HG02571 (cell line): ENCODE measurements around the gene KRT75.
"Not testable (repeated sequence)": the region's sequence is repeated elsewhere in the genome, so short reads cannot be mapped to it uniquely, and the experiment has no call there.

Experiments used
- ATAC-seq: cut with Tn5 transposase; IDR thresholded peaks from one replicate; pipeline ENCODE4 v1.9.1; 2021; ENCODE audit warnings: mild to moderate bottlenecking, moderate library complexity; ENCODE audit not compliant: unreplicated experiment

Gene KRT75

DNA sequence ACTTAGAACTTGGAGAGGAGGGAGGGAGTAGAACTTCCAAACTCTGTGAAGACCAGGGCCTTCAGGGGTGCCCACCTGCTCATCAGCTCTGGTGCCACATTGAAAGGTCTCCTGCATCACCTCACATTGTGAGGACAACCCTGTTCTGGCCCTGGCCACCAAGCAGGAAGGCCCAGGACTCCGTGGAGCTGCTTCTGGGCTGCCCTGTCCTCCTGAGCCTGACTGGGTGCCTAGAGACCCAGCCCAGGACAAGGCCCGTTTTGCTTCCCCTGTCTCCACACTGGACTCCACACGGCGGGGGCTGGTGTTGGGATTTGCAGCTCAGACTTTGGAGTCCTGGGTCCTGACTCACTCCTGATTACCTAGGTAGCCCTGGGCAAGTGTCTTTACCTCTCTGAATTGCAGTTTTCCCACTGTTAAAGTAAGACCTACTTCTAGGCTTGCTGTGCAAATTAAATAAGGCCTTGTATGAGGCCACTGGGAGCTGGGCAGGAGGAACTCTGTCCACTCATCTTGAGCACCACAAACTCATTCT, 15.5 kb downstream of the KRT75 start:
- ATAC-seq = no peak

DNA sequence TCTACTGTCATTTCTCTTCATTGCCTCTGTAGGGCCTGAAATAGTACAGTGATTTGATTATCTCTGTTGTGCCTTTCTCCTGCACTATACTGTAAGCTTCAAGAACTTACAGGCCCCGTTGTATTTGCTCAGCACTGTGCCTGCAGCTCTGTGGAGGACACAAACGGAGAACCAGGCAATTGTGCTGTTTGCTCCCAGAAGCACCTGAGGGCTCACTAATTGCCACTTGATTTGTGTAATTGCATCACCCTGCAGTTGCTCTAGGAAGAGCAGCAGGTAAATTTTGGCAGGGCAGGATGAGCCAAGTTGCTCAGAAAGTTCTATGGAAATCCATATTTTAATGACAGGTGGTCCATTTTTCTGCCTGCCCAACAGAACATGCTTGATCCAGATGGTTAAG, 16.4 kb downstream of the KRT75 start:
- ATAC-seq = no peak

DNA sequence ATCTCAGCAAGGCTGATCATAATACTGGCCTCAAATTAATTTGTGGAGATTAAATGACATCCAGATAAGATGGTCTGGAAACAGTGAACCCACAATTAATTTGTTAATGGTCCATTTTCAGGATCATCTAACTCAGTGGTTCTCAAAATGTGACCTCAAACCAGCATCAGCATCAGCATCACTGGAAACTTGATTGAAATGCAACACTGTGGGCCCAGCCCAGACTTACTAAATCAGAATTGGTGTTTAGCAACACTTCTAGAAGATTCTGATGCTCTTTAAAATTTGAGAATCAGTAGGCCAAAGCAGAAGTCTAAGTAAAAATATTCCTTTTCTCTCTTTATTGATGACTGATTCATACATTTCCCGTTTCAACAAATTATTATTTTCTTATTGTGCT, 17.4 kb downstream of the KRT75 start:
- no peak for ATAC-seq

DNA sequence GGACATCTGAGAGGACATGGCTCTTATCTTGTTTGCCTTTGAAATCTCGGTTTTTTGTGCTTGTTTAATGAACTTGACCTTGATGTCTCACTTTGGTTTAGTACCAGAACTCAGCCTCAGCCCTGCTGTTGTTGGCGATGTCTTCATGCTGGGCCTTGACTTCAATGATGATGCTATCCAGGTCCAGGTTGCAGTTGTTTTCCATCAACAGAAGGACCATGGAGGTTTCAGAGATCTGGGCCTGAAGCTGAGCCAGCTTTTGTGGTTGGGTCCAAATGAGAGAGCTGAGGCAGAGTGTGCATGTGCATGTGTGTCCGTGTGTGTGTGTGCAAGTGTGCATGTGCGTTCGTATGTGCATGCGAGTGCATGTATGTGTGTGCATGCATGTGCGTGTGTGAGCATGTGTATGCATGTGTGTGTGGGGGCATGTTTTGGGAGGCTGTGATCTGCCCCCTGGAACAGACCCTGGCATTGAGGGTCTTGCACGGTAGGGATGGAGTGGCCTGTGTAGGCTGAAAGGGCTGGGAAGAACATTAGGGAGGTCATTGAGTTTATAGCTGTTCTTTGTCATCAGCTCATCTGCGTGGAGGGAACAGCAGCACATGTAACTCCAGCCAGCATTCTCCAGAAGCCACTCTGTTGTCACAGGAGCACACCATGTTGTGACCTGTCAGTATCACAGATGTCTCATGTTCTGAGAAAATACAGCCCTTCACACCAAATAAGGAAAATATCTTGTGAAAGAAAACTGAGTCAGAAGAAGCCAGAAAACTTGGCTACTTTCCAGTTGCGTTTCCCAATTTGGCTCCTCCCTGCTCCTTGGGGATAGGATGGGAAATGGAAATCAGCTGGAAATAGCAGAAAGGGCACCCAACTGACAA, 18.1 kb downstream of the KRT75 start:
- ATAC-seq = no peak

DNA sequence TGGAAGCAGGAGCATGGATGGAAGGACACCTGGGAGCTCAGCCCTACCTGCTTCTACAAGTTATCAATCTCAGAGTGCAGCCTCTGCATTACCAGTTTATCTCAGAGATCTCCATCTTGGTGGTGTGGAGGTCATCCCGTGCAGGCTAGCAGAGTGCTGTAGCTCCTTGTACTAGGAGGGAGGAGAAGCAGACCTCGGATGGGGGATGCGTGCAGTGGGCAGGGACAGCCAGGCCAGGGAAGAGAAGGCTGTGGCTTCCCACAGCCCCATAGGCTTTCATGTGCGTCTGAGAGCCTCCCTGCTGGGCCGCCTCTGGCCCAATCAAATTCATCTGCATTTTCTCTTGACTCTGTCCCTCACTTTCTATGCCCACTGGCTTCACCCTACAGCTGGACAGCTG, 19.2 kb downstream of the KRT75 start:
- ATAC-seq = no peak

DNA sequence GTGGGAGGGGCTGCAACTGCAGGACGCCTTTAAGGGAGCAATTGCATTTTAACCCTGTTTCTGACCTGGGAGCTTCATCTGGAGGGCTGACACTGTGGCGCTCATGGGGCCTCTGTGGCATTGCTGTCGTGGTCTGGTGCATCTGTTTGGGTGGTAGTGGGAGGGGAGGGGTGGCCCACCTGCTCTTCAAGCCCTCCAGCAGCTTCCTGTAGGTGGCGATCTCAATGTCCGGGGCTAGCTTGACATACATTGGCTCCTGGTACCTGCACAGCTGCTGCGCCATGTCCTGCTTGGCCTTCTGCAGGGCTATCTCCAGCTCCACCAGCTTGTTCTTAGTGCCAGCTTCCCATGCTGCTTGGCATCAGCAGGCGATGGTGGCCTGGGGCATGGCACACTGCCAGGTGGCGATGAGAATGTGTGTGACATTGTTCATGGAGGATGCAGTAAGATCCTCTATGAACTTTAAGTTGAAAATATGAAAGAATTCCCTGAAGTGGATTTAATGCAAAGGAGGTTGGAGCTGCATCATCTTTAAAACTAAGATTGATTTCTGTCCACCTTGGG, 20.3 kb downstream of the KRT75 start:
- ATAC-seq = no peak

DNA sequence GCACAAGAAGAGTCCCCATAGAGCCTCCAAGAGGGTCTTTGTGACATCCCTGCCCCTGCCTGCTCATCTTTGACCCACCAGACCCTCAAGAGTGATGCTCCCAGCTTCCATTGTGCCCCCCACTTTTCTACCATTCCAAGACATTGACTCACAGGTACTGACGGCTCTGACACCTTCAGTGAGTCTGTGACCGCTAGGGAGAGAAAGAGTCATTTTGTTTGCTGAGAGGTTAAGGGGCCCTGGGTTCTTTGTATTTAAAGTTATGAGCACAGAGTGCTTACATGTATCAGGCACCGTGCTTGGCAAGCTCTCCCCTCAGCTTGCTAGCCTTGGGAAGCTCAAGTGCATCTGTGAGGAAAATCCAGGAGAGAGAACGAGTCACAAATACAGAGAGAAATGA, 21.0 kb downstream of the KRT75 start:
- no peak for ATAC-seq

DNA sequence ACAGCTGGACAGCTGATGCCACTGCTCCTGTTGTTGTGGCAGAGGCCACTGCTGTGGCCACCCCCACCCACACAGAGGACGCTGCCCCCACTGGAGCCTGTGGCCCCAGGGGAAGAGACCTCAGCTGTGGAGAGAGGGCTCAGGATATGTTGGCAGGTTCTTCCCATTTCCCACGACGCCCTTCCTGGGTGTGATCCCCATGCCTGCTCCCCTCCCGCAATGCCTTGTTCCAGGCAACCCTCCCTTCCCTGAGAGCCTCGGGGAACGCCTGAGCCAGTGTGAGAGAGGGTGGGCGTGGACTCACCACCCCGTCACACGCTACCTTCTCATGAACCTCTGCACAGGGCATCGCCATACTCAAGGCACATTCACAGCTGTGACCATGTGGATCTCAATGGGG, 22.4 kb downstream of the KRT75 start:
- no peak for ATAC-seq

DNA sequence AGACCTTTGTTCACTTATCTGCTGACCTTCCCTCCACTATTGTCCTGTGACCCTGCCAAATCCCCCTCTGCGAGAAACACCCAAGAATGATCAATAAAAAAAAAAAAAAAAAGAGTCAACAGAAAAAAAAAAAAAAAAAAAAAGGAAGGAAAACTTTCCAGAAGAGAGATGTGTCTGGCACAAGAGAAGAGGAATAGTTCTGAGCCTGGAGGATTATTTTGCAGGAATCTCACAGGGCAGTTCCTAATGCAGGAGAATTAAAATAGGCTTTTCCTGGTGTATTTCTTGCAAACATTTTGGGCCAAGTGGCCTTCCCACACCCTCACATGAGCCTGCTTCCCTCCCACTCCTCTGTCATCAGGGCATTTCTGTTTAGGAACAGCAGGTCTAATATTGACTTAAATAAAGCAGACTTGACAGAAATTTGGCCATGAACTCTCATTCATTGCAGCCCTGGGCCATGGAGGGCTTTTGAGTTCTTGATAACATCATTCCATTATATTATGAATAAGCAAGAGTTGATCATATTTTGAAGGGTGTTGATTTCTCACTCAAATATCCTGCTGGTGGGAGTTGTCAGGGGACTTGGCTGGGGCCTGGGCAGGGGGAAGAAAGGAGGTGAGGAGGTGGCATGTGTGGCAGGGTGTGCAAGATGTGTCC, 23.5 kb downstream of the KRT75 start:
- ATAC-seq = not testable (repeated sequence)

DNA sequence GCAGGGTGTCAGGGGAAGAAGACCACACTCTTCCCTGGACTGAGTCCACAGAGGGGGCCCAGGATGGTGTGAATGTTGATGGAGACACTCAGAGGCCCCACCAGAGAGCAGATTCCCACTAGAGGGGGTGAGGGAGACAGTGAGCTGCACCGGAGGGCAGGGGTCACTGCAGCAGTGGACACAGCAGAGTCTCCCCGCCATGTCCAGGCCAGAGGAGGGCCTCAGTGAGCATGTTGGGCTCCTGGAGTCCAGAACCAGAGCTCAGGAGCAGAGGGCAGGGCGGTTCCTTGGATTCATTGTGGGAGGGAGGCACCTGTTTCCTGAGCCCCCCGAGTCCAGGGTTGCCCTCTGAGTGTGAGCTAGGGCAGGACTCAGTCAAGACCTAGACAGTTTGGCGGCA, 26.3 kb downstream of the KRT75 start:
- ATAC-seq = no peak

DNA sequence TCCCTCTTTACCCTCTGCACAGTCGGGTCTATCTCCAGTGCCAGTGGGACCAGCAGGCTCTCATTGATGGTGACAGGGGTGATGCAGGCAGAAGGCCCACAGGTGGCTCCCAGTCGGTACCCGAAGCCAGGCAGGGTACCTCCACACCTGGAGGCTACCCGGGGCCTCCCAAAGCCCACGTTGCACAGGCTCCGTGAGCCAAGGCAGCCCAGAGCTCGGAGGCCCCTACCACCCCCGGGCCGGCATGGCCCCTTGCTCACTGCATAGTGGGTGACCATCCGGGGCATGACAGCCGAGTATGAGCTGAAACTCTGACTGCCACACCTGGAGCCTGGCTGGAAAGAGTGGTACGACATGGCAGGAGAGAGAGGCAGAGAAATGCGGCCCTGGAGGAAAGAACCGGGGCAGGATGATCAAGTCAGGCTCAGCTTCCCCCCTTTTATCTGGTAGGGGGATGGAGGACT, 28.2 kb downstream of the KRT75 start, which contains the start of gene KRT82:
Gene KRT82 (minus strand): TSS at position 414 of the 464 bp plus-strand sequence. CDS start 58 bp downstream, at position 356.
- ATAC-seq = no peak

DNA sequence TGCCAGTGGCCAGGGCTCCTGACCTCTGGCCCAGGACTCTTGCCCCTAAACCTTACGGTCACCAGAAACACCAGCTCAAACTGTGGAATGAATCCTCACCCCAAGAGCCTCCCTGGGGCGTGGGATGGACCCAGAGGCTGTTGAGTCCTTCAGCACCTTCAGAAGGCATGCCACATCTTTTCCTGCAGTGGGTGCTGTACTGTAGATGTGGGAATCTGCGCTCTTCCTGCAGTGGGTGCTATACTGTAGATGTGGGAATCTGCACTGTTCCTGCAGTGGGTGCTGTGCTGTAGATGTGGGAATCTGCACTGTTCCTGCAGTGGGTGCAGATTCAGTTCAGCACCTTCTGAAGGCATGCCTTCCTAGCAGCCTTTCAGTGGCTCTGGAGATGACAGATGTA, 29.2 kb downstream of the KRT75 start:
- no peak for ATAC-seq

DNA sequence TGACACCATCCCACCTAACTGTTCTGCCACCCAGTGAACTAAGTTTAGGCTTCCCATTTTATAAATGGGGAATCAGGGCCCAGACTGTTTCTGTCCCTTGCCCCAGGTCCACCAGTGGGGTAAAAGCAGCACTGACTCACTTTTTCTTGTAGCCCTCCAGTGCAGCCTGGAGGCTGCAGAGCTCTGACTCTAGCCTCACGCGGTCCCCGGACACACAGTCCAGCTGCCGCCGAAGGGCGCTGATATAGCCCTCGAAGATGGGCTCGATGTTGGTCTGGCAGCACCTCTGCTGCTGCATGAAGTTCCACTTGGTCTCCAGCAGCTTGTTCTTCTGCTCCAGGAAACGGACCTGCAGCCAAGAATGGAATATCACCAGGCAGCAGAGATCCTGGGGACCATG, 30.6 kb downstream of the KRT75 start:
- ATAC-seq = no peak

DNA sequence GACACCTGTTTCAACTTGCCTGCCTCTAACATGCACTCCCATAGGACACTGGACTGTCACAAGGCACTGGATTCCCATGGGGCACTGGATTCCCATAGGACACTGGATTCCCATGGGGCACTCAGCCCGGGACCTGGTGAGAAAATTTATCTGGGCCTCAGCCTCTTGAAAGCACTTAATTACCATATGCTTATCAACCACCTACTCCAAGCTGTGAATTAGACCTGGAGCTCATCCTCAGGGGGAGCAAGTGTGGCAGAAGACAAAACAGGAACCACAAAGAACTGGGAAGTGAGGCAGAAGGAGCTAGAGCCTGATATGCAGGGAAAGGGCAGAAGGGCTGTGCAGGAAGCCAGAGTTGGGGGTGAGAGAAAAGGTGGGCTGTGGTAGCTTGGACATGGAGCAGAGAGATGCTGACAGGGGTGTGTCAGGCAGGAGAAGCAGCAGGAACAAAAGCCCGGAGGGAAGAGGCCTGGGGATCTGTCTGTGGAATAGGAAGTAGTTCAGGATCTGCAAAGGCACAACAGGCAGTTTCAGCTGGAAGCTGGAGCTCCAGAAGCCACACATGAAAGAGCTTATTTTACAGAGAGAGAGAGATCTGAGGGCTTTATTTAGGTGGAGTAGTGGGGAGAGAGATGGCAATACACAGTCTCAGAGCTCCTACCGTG, 31.2 kb downstream of the KRT75 start:
- ATAC-seq = no peak

DNA sequence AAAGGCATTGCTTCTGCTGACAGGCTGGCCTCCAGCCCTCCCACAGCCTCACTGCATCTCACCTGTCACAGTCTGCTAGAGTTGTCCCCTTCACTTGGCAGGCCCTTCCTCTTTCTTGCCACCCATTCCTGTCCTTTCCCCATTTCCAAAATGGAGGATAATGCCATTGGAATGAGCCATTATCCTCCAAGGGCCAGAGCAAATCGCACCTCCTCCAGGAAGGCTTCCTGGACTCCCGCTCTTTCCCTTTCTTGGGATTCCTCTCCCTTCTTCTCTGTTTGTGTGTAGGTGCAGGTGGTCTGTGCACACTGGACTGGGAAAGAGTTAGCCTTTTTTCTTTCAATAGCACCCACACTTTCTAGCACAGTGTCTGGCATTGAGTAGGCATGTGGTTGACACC, 31.8 kb downstream of the KRT75 start:
- no peak for ATAC-seq

DNA sequence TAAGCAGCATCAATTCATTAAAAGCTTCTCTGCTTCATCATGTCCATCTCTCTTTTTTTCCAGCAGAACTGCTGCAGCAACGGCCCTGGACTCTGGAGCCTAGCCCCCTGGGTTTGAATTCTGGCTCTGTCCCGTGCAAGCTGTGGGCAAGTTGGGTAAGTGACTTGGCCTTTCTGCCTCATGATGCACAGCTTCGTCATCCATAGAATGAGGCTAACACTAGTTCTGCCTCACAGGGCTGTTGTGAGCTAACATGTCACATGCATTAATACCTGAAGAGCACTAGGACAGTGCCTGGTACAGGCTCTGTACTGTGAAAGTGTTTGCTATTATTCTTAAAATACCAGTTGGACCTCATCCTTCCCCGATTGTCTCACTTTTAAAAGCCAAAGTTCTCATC, 32.2 kb downstream of the KRT75 start:
- no peak for ATAC-seq

DNA sequence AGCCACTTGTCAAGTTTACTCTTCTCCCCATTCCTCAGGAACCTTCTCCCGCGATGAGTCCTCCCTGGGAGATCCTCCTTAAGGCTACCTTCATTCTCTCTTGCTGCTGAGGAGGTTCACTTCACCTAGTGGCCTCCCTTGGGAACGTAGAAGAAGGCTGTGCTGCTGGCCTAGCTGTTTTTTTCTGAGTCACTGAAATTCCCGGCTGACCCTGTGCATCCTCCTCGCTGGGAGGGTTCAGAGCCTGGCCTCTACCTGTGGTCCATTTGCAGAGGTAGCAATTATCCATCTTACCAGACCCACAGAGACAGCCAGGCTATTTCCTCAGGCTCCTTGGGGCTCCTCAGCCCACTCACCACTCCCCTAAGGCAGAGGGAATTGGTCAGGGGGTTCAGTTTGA, 32.6 kb downstream of the KRT75 start:
- ATAC-seq = no peak

DNA sequence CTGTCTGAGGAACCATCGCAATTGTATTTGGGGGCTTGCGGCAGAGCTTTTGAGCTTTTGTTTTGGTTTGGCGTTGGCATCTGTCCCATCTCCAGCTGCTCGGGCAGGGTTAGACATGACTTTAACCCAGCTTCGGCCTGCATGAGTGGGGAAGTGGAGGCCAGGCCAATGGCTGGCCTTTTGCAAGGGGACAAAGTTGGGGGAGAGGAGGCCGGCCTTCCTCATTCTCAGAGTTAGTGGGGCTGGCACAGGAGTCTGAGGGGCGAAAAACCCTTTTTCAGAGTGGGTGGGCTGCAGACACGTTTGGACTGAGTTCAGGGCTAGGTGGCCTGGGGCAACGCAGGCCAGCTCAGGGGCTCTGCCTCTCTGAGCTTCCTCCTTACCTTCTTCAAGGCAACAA, 33.3 kb downstream of the KRT75 start:
- no peak for ATAC-seq

DNA sequence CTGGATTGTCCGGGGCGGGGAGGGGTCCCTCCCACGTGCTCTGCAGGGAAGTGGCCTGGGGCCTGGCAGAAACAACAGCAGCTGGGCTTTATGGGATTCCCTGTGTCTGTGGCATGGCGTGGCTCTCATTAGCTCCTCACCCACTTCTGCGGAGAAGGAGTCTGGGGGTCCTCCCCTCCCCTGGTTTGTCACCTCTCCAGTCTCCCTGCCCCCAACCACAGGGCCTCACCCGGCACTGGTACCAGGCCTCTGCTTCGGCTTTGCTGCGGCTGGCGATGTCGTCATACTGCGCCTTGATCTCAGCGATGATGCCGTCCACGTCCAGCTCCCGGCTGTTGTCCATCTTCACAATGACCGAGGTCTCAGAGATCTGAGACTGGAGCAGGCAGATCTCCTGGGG, 34.4 kb downstream of the KRT75 start:
- no peak for ATAC-seq

DNA sequence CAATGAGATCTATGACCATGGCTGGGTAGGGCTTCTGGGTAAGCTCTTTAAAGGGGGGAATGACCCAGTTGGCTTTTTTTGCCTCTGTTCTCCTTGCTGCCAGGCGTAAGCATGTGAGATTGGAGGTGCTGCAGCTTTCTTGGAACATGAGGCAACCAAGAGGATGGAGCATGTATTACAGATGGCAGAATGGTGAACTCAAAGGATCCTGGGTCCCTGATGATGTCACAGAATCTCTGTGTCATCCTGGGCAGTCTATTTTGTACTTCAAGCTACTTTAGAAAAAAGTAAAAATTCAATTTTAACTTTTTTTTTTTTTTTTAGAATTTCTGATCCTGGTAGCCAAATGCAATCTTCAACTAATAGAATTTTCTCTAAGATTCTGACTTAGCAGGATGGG, 36.0 kb downstream of the KRT75 start:
- no peak for ATAC-seq

DNA sequence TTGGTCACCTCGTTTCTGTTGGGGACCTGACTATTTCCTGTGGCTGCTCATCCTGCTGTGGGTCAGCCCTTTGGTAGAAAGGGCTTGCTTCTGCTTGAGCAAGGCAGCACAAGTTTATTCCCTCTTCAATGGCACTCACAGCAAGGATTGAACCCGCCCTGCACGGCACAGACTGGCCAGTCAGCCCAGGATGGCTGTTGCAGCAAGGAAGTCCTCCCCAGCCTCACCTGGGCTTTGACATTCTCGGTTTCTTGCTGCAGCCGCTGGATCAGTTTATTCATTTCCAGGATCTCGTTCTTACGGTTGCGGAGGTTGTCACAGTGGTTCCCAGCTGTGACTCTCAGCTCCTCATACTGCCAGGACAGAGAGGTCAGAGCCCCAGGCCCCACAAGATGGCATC, 37.5 kb downstream of the KRT75 start:
- no peak for ATAC-seq
